GM10266 (cell line): ENCODE measurements around the gene ZP2.

Experiments
- DNase-seq: peaks from one replicate; pipeline ENCODE4 v3.0.0; 2012; ENCODE audit errors: extremely low spot score
- CTCF ChIP-seq: IDR thresholded peaks from 2 replicates; pipeline ENCODE4 v1.5.1; 2012; ENCODE audit warnings: mild to moderate bottlenecking, low read depth; ENCODE audit not compliant: control insufficient read depth, insufficient read depth; ENCODE audit errors: missing control alignments

Gene ZP2

GRCh38 chr16:21242756-21243155, 31.4 kb upstream of the ZP2 start:
- TF ChIP-seq CTCF: no peak

GRCh38 chr16:21239646-21240045, 28.3 kb upstream of the ZP2 start:
- no peak for TF ChIP-seq CTCF
- no peak for DNase-seq

More at GRCh38 chr16:21242756-21243155, 31.4 kb upstream of the ZP2 start:
- no peak for DNase-seq

- DNase-seq: no peak
- TF ChIP-seq CTCF: no peak
These were observed 25.5 kb upstream of the ZP2 start for GRCh38 chr16:21236831-21237230.

- DNase-seq: no peak
- no peak for TF ChIP-seq CTCF
These were observed 23.8 kb upstream of the ZP2 start for GRCh38 chr16:21235199-21235585.

- DNase-seq: no peak
- no peak for TF ChIP-seq CTCF
These were observed 22.3 kb upstream of the ZP2 start, which contains the start of gene ANKS4B for GRCh38 chr16:21233521-21234150. TSS of gene ANKS4B (plus strand) at chr16:21233699. CDS start at chr16:21233738, 39 bp downstream.

- DNase-seq: no peak
- TF ChIP-seq CTCF: no peak
These were observed 21.7 kb upstream of the ZP2 start for GRCh38 chr16:21233045-21233520.

GRCh38 chr16:21228361-21228872, 17.0 kb upstream of the ZP2 start:
- no peak for DNase-seq
- no peak for TF ChIP-seq CTCF
